Upper lobe of left lung (tissue), 4 donors: ENCODE results near the gene TFPI.

ENCODE experiments used
- POLR2A ChIP-seq, 4 donors: fragments of 450-650 bp; IDR thresholded peaks; one replicate each; pipeline ENCODE4 v1.5.1; 2016 to 2017; ENCODE audit warnings: antibody characterized with exemption in 4 of 4, mild to moderate bottlenecking in 2 of 4
- POLR2AphosphoS5 ChIP-seq, 2 donors: sonication (generic); formaldehyde crosslinking; IDR thresholded peaks; one replicate each; pipeline ENCODE4 v1.5.1; 2017; ENCODE audit warnings: antibody characterized with exemption in 2 of 2
- TF ChIP-seq, protein P1 (sequence below), 6 experiments: fragments of 450-650 bp in 4 of 6; fragments of 200-600 bp in 2 of 6; sonication (generic) in 2 of 6; IDR thresholded peaks; one replicate each; pipeline ENCODE4 v1.5.1; 2016 to 2019; ENCODE audit warnings: antibody characterized with exemption in 6 of 6

DNA sequence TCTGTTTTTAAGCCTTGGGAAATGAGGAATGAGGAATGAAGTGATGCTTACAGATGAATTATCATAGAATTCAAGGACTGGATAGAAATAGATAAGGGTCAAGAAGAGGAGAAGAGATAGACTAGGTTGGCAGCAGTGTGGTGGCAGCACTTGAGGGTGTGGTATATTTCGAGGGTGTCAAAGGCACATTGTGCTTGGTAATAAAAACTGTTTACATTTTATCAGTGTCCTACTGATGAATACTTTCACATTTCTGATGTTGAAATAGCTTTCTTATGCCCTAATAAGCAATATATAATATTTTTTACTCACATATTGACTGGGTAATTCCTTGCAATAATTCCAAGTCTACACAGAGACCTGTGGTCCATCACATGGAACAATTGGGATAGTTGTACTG lies 3.4 kb downstream of the TFPI start:
- TF ChIP-seq POLR2AphosphoS5 (IDR thresholded peaks at IDR 0.05): no peak
- TF ChIP-seq, protein P1, sequence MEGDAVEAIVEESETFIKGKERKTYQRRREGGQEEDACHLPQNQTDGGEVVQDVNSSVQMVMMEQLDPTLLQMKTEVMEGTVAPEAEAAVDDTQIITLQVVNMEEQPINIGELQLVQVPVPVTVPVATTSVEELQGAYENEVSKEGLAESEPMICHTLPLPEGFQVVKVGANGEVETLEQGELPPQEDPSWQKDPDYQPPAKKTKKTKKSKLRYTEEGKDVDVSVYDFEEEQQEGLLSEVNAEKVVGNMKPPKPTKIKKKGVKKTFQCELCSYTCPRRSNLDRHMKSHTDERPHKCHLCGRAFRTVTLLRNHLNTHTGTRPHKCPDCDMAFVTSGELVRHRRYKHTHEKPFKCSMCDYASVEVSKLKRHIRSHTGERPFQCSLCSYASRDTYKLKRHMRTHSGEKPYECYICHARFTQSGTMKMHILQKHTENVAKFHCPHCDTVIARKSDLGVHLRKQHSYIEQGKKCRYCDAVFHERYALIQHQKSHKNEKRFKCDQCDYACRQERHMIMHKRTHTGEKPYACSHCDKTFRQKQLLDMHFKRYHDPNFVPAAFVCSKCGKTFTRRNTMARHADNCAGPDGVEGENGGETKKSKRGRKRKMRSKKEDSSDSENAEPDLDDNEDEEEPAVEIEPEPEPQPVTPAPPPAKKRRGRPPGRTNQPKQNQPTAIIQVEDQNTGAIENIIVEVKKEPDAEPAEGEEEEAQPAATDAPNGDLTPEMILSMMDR (IDR thresholded peaks at IDR 0.05): no peak
- TF ChIP-seq POLR2A (IDR thresholded peaks at IDR 0.05): no peak
